Measurements from ENCODE around the gene XXYLT1. TPM values are rescaled to one million over a fixed set of nuclear protein-coding genes. Genes with fewer than 3 reads are reported as not detected.

XXYLT1 gene
- total and polyA plus RNA-seq, 2 of the 8 experiments (the other 6 are each of a cell fraction or from before 2014, with no cell fraction given): 18.9 to 23.8 TPM

GRCh38 chr3:195109098-195109657 is 161.8 kb downstream of the XXYLT1 start:
- H4K5ac ChIP-seq (ENCODE audit: insufficient read length, low read depth, low read length): no peak overlapping the region
- no peaks in the 10 kb centered on the region for H3K9me3 ChIP-seq (ENCODE audit: insufficient read depth in 2 of 2, low read depth in 1 of 2, low read length in 1 of 2)
- DNase-seq (ENCODE audit: low read depth in 1 of 2, low spot score in 2 of 2) (no peak), FAIRE-seq (no peak)
- 84% methylated on average over 10 of the region's 10 CpGs; no CpG with 5 or more reads in 1 of the 2 experiments for WGBS, 2 experiments (ENCODE audit: extremely low coverage in 1 of 2, insufficient coverage in 1 of 2, insufficient read length in 1 of 2, insufficient replicate concordance in 2 of 2, low coverage in 1 of 2, low lambda C conversion rate in 2 of 2, missing lambda C conversion rate in 1 of 2)
- peak overlapping the region; percentile 84; the same call in 1 of the 2 replicates for H2AK5ac ChIP-seq (ENCODE audit: low read depth, low read length)
- H4K8ac ChIP-seq (ENCODE audit: extremely low read depth, insufficient read depth, low read length): no peak overlapping the region
- ChIA-PET CTCF (ENCODE audit: partially characterized antibody) (interaction anchor here (2.3 to 4.1 kb wide), 2 partner anchors 13 to 104 kb away, joined by 6 to 26 read pairs; no protein-coding TSS in a partner anchor), POLR2A (ENCODE audit: partially characterized antibody) (no interaction called here)
- H4K91ac ChIP-seq (replicated peaks; ENCODE audit: insufficient read length, low read length): peak overlapping the region; percentile 75
- H3K4me3 ChIP-seq (ENCODE audit: extremely low read depth in 1 of 4, insufficient read depth in 2 of 4, low read depth in 3 of 4, low read length in 4 of 4): no peak overlapping the region
- H3K4ac ChIP-seq (replicated peaks; ENCODE audit: insufficient read length, low read depth, low read length): no peak overlapping the region
- H3K18ac ChIP-seq (ENCODE audit: extremely low read depth, low read length): no peak overlapping the region
- no peak overlapping the region for H2AFZ ChIP-seq (ENCODE audit: low read length)
- H3K27me3 ChIP-seq (replicated peaks in 1 of 4; ENCODE audit: control insufficient read depth in 3 of 4, extremely low read depth in 1 of 4, insufficient read depth in 3 of 4, low read length in 3 of 4): no peaks in the 10 kb centered on the region
- H3K27ac ChIP-seq (ENCODE audit: low read depth, low read length): no peak overlapping the region
- H2BK20ac ChIP-seq (ENCODE audit: low read length): no peak overlapping the region
- H3K56ac ChIP-seq (replicated peaks; ENCODE audit: insufficient read length, low read depth, low read length): peak overlapping the region; percentile 99
- H3K9ac ChIP-seq (replicated peaks in 1 of 4; ENCODE audit: extremely low read depth in 1 of 4, low read depth in 3 of 4, low read length in 3 of 4): no peak overlapping the region; a peak in 1 of 7 replicates
- H3K4me2 ChIP-seq (ENCODE audit: insufficient read depth in 1 of 2, low read depth in 2 of 2, low read length in 2 of 2): no peak overlapping the region
- H2BK5ac ChIP-seq (ENCODE audit: low read depth, low read length): no peak overlapping the region; the same call in 1 of the 2 replicates
- peaks cover 17% of the 10 kb centered on the region; the same call in 1 of the 2 replicates for H3K23me2 ChIP-seq (ENCODE audit: low read depth, low read length)
- peaks cover 0 to 18% of the 10 kb centered on the region in 2 experiments for H4K20me1 ChIP-seq (replicated peaks in 1 of 2; ENCODE audit: control insufficient read depth in 1 of 2, insufficient read depth in 2 of 2, low read length in 2 of 2)
- H3K79me1 ChIP-seq (ENCODE audit: low read depth, low read length): peaks cover 9% of the 10 kb centered on the region
- no peak overlapping the region for H3K14ac ChIP-seq (ENCODE audit: insufficient read length)
- H2BK15ac ChIP-seq (ENCODE audit: low read length): no peak overlapping the region
- H2BK120ac ChIP-seq (replicated peaks; ENCODE audit: low read depth, low read length): no peak overlapping the region
- no peak overlapping the region for H3K23ac ChIP-seq (ENCODE audit: insufficient read length)
- peaks cover 2 to 3% (median 2%) of the 10 kb centered on the region in 4 experiments; a peak in 4 of 7 replicates for H3K4me1 ChIP-seq (replicated peaks in 1 of 4; ENCODE audit: control insufficient read depth in 3 of 4, insufficient read depth in 4 of 4, low read length in 3 of 4)
- peak overlapping the region; percentile 63; the same call in 1 of the 2 replicates for H2BK12ac ChIP-seq (ENCODE audit: low read depth, low read length)
- peaks cover 0 to 5% (median 0%) of the 10 kb centered on the region in 4 experiments; a peak in 2 of 8 replicates for H3K36me3 ChIP-seq (ENCODE audit: control insufficient read depth in 2 of 4, insufficient read depth in 4 of 4, low read length in 3 of 4)
- peaks cover 0 to 4% of the 10 kb centered on the region in 2 experiments; a peak in 1 of 4 replicates for H3K79me2 ChIP-seq (ENCODE audit: control insufficient read depth in 1 of 2, insufficient read depth in 2 of 2, low read length in 2 of 2)
- TF ChIP-seq TBP (IDR thresholded peaks at IDR 0.05; ENCODE audit: low read depth, low read length) (no peak), HDAC6 (IDR thresholded peaks at IDR 0.05; ENCODE audit: low read depth, low read length) (no peak), BRCA1 (IDR thresholded peaks at IDR 0.05; ENCODE audit: low read depth, low read length) (no peak), USF2 (IDR thresholded peaks at IDR 0.05; ENCODE audit: low read length) (no peak), HDAC2 (IDR thresholded peaks at IDR 0.05; ENCODE audit: borderline replicate concordance in 1 of 2, low read depth in 2 of 2, low read length in 2 of 2) (no peak), SUZ12 (IDR thresholded peaks at IDR 0.05; ENCODE audit: low read length) (no peak), PHF8 (conservative IDR thresholded peaks at IDR 0.05; ENCODE audit: low read depth, low read length) (no peak), TCF12 (IDR thresholded peaks at IDR 0.05; ENCODE audit: low read depth, low read length) (no peak), TAF1 (IDR thresholded peaks at IDR 0.05; ENCODE audit: low read depth, low read length) (no peak), SP4 (IDR thresholded peaks at IDR 0.05; ENCODE audit: low read length) (no peak), CEBPB (IDR thresholded peaks at IDR 0.05; ENCODE audit: low read depth, low read length) (no peak), JUN (IDR thresholded peaks at IDR 0.05; ENCODE audit: low read depth, low read length) (no peak), TEAD4 (IDR thresholded peaks at IDR 0.05; ENCODE audit: low read depth, low read length) (no peak)
